Measurements from ENCODE around the gene OR1C1.
"Not testable (repeated sequence)": the region's sequence is repeated elsewhere in the genome, so short reads cannot be mapped to it uniquely, and the experiment has no call there.

Gene OR1C1

GRCh38 chr1:247746391-247746935, 13.9 kb downstream of the OR1C1 start:
- no peak for TF ChIP-seq CTCF (IDR thresholded peaks at IDR 0.05; ENCODE audit: borderline replicate concordance, control extremely low read depth, extremely low read depth, insufficient read depth, missing control alignments)
- in situ Hi-C loops (cut with MboI; ENCODE audit: low sequenced_read_pairs, unreplicated experiment), result no loop called here
- no peak for DNase-seq (ENCODE audit: low spot score)

GRCh38 chr1:247742215-247742760, 18.1 kb downstream of the OR1C1 start:
- DNase-seq (ENCODE audit: low spot score); in situ Hi-C loops (cut with MboI; ENCODE audit: low sequenced_read_pairs, unreplicated experiment): not testable (repeated sequence)

GRCh38 chr1:247741756-247742155, 18.6 kb downstream of the OR1C1 start:
- in situ Hi-C loops (cut with MboI; ENCODE audit: low sequenced_read_pairs, unreplicated experiment), result no loop called here
- DNase-seq (ENCODE audit: low spot score), result no peak
- no peak for TF ChIP-seq CTCF (IDR thresholded peaks at IDR 0.05; ENCODE audit: borderline replicate concordance, control extremely low read depth, extremely low read depth, insufficient read depth, missing control alignments)

GRCh38 chr1:247740721-247741120, 19.6 kb downstream of the OR1C1 start:
- no peak for DNase-seq (ENCODE audit: low spot score)
- in situ Hi-C loops (cut with MboI; ENCODE audit: low sequenced_read_pairs, unreplicated experiment), result no loop called here

GRCh38 chr1:247738315-247738714, 22.0 kb downstream of the OR1C1 start, which contains the start of gene OR14K1:
OR14K1 (plus strand) TSS chr1:247738615; CDS start chr1:247738615, 0 bp downstream.
- DNase-seq (ENCODE audit: low spot score), result no peak
- in situ Hi-C loops (cut with MboI; ENCODE audit: low sequenced_read_pairs, unreplicated experiment), result no loop called here
- no peak for TF ChIP-seq CTCF (IDR thresholded peaks at IDR 0.05; ENCODE audit: borderline replicate concordance, control extremely low read depth, extremely low read depth, insufficient read depth, missing control alignments)

More at GRCh38 chr1:247740721-247741120, 19.6 kb downstream of the OR1C1 start:
- no peak for TF ChIP-seq CTCF (IDR thresholded peaks at IDR 0.05; ENCODE audit: borderline replicate concordance, control extremely low read depth, extremely low read depth, insufficient read depth, missing control alignments)

- no peak for TF ChIP-seq CTCF (IDR thresholded peaks at IDR 0.05; ENCODE audit: borderline replicate concordance, control extremely low read depth, extremely low read depth, insufficient read depth, missing control alignments)
- no peak for DNase-seq (ENCODE audit: low spot score)
- in situ Hi-C loops (cut with MboI; ENCODE audit: low sequenced_read_pairs, unreplicated experiment), result no loop called here
Observed at GRCh38 chr1:247721222-247721621, 39.1 kb downstream of the OR1C1 start.

GRCh38 chr1:247716546-247716945, 43.8 kb downstream of the OR1C1 start, which contains the start of gene OR6F1:
OR6F1 (minus strand) TSS chr1:247716646; CDS start chr1:247712755, 3,891 bp downstream.
- in situ Hi-C loops (cut with MboI; ENCODE audit: low sequenced_read_pairs, unreplicated experiment), result no loop called here
- no peak for TF ChIP-seq CTCF (IDR thresholded peaks at IDR 0.05; ENCODE audit: borderline replicate concordance, control extremely low read depth, extremely low read depth, insufficient read depth, missing control alignments)
- no peak for DNase-seq (ENCODE audit: low spot score)

Data from GM13976 (cell line).